Right atrium auricular region (tissue), 2 donors: ENCODE data around the gene AKAP13. TPM values are rescaled to one million over a fixed set of nuclear protein-coding genes. Genes with fewer than 3 reads are reported as not detected.

Experiments used
- DNase-seq: peaks from one replicate; pipeline ENCODE4 v3.0.0-alpha.2; 2019; ENCODE audit warnings: low spot score
- H3K27ac ChIP-seq, 2 donors: fragments of 200-600 bp; sonication (generic); 1 replicate in 1 of 2; 2 replicates in 1 of 2; pipeline ENCODE4 v1.5.1; 2016 to 2019
- H3K27me3 ChIP-seq, 2 donors: fragments of 200-600 bp; sonication (generic); one replicate each; pipeline versions ENCODE4 v1.5.1 to v1.6.0; 2017 to 2019
- H3K36me3 ChIP-seq: fragments of 200-600 bp; sonication (generic); one replicate; pipeline ENCODE4 v1.5.1; 2016
- H3K4me1 ChIP-seq, 2 donors: fragments of 200-600 bp; sonication (generic); one replicate each; pipeline versions ENCODE4 v1.5.1 to v1.6.0; 2017 to 2019
- H3K4me3 ChIP-seq, 2 donors: fragments of 200-600 bp; sonication (generic); 1 replicate in 1 of 2; 2 replicates in 1 of 2; pipeline ENCODE4 v1.5.1; 2017 to 2019; ENCODE audit warnings: mild to moderate bottlenecking in 1 of 2, moderate library complexity in 1 of 2
- H3K9me3 ChIP-seq, 2 donors: fragments of 200-600 bp; sonication (generic); one replicate each; pipeline ENCODE4 v1.5.1; 2019
- total RNA-seq, 2 donors: library from RNA; depleted of rRNA; stranded (reverse); fragments of >200 nt; gene quantifications; one replicate each; pipeline ENCODE4 v1.1.0, GENCODE V29; 2016
- TF ChIP-seq, protein P1 (sequence below), 2 donors: fragments of 200-600 bp; sonication (generic); IDR thresholded peaks; one replicate each; pipeline ENCODE4 v1.5.1; 2019; ENCODE audit warnings: antibody characterized with exemption in 2 of 2

Gene AKAP13
- total RNA-seq, 2 donors from 2014 or later: 293 to 339 TPM

DNA sequence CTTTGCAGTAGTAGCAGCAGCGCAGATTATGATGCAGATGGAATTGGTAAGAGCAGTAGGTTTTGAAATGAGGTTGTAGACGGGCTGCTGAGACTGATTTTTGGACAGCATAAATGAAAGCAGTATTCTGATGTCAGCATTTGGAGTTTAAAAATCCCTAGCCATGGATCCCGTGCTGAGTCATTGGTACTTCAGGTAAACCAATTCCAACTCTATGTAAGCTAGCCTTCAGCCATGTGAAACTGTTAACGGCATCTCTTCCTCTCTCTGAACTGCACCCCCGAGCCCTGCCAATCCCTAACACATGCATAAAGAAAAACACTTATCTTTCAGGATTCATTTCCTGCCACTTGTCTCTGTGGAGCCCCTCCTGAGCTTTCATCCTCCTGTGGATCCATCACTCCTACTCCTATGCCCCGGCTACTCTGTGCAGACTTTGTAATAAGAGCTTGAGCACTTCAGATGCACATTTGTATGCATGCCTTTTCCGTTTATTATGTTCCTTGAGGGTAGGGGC lies 119.0 kb downstream of the AKAP13 start:
- Histone ChIP-seq H3K4me3 (peak overlapping the region; percentile 7 to 17), H3K9me3 (no peaks in the 10 kb centered on the region), H3K27me3 (no peaks in the 10 kb centered on the region), H3K4me1 (peaks cover 0 to 84% of the 10 kb centered on the region in 2 donors), H3K27ac (peak overlapping the region; percentile 76 to 85), H3K36me3 (no peaks in the 10 kb centered on the region)
- no peak for DNase-seq
- TF ChIP-seq, protein P1, sequence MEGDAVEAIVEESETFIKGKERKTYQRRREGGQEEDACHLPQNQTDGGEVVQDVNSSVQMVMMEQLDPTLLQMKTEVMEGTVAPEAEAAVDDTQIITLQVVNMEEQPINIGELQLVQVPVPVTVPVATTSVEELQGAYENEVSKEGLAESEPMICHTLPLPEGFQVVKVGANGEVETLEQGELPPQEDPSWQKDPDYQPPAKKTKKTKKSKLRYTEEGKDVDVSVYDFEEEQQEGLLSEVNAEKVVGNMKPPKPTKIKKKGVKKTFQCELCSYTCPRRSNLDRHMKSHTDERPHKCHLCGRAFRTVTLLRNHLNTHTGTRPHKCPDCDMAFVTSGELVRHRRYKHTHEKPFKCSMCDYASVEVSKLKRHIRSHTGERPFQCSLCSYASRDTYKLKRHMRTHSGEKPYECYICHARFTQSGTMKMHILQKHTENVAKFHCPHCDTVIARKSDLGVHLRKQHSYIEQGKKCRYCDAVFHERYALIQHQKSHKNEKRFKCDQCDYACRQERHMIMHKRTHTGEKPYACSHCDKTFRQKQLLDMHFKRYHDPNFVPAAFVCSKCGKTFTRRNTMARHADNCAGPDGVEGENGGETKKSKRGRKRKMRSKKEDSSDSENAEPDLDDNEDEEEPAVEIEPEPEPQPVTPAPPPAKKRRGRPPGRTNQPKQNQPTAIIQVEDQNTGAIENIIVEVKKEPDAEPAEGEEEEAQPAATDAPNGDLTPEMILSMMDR (IDR thresholded peaks at IDR 0.05): no peak

DNA sequence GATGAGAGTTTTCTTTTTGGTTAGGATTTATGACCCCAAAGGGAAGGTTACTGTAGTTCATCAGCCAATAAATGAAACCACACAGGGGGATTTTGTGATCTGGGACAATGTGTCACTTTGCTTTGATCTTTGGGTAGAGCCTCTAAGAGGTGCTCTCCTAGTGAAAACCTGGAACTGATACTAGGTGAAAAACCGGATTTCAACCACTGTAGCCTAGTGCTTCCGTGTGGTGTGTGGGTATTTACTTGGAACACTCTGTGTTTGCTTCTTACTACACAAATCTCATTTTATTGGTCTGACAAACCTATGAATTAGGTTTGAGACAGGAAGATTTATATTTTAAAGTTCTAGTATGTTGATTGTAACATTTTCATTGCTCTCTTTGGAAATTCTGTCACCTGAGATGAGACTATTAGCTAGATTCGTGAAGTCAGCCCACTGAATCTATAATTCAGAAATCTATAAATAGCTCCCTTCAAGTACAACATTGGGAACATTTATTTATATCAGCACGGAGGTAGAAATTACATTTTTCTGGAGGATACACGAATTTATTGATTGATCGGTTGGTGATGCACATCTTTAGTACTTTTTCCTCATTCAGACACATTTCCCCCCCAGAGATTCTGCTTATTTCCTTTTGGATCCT lies 119.8 kb downstream of the AKAP13 start:
- DNase-seq: no peak
- H3K4me1 ChIP-seq: peaks cover 0 to 82% of the 10 kb centered on the region in 2 donors
- H3K27me3 ChIP-seq: no peaks in the 10 kb centered on the region
- H3K27ac ChIP-seq: peak overlapping the region; percentile 76 to 85
- no peaks in the 10 kb centered on the region for H3K36me3 ChIP-seq
- no peaks in the 10 kb centered on the region for H3K9me3 ChIP-seq
- TF ChIP-seq, protein P1 (IDR thresholded peaks at IDR 0.05): no peak
- H3K4me3 ChIP-seq: peak overlapping the region in 1 of 2 donors; percentile 17

DNA sequence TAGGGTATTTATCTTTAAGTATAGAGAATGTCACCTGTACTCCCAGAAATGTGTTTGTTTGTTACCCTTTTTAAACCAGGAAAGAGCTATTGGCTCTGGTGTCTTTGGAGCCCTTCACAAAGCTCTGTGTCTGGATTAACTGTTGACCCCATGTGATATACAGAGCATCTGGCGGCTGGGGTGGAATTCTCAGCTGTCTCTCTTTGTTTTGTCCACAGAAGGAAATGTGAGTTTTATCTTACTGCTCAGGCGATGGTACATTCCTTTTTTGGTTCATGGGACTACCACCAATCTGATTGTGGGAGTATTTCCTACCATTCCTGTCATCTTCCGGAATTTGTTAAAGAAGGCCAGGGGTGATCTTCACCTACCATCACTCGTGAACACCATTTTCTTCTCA lies 120.3 kb downstream of the AKAP13 start:
- Histone ChIP-seq H3K27ac (peak overlapping the region; percentile 76 to 85), H3K36me3 (no peaks in the 10 kb centered on the region), H3K4me3 (no peak overlapping the region), H3K4me1 (peaks cover 0 to 76% of the 10 kb centered on the region in 2 donors), H3K27me3 (no peaks in the 10 kb centered on the region), H3K9me3 (no peaks in the 10 kb centered on the region)
- TF ChIP-seq, protein P1 (IDR thresholded peaks at IDR 0.05): no peak
- DNase-seq: no peak

DNA sequence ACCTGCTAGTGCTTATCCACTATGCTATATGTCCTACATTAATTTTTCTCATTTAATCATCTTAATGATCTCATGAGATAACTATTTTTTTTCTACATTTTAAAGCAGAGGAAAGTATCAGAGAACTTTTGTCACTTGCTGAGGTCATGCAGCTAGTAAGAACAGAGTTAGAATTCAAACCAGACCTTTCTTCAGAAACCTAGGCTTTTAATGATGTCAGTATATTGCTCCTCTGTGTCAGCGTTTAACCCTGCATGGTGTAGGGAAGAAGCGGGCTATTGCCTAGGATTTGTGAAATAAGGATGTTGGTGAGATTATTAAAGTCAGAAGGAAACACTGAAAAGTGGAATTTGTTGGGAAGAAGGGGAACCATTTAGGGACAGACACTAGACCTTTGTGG lies 121.2 kb downstream of the AKAP13 start:
- no peaks in the 10 kb centered on the region for H3K36me3 ChIP-seq
- H3K27ac ChIP-seq: peak overlapping the region; percentile 76 to 85
- no peaks in the 10 kb centered on the region for H3K27me3 ChIP-seq
- DNase-seq: no peak
- H3K9me3 ChIP-seq: no peaks in the 10 kb centered on the region
- H3K4me3 ChIP-seq: no peak overlapping the region
- H3K4me1 ChIP-seq: peaks cover 0 to 68% of the 10 kb centered on the region in 2 donors
- TF ChIP-seq, protein P1 (IDR thresholded peaks at IDR 0.05): no peak

DNA sequence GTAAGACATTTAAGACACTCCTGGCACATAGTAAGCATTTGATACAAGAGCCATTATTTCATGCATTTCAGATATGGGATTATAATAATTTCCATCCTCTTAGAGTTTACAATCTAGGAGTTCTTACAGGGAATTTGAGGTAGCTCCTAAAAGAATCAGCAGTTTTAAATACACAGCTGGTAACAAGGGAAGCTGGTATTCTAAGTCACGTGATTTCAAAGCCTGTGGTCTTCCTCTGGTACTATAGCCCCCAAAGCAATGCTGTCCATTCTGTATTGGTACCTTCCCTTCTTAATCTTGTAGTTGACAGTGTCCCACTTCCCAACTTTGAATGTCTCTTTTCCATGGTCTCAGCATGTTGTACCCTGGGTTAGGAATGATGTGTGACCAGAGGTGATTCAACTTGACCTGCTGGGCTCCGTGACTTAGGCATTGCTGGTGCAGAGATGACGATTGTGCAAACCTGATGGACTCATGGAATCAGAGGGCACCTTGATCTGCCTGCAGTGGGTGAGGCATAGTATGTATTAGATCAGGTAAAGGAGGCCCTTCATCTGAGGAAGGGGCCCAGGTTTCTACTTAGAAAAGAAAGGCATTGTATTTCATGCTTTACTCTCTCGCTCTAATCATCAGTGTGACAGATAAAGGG lies 122.9 kb downstream of the AKAP13 start:
- H3K27ac ChIP-seq: peak overlapping the region; percentile 76 to 85
- H3K36me3 ChIP-seq: no peaks in the 10 kb centered on the region

More for the DNA sequence above, 122.9 kb downstream of the AKAP13 start:
- DNase-seq: no peak
- no peaks in the 10 kb centered on the region for H3K9me3 ChIP-seq
- H3K4me3 ChIP-seq: no peak overlapping the region
- TF ChIP-seq, protein P1 (IDR thresholded peaks at IDR 0.05): no peak
- H3K27me3 ChIP-seq: no peaks in the 10 kb centered on the region
- peaks cover 0 to 62% of the 10 kb centered on the region in 2 donors for H3K4me1 ChIP-seq
